Pancreas (tissue), 10 donors: ENCODE results near the gene SCN3A. TPM values are rescaled to one million over a fixed set of nuclear protein-coding genes. Genes with fewer than 3 reads are reported as not detected.

Source experiments
- ATAC-seq, 4 donors: fragments of 200-7000 bp; cut with Tn5 transposase; one replicate each; pipeline versions ENCODE4 v1.8.0 to v1.9.1; 2020; ENCODE audit warnings: mild to moderate bottlenecking in 4 of 4, moderate library complexity in 4 of 4
- DNase-seq, 6 donors: peaks; one replicate each; pipeline ENCODE4 v3.0.0-alpha.2; 2020
- FAIRE-seq: peaks from 2 replicates; lab custom pipeline; 2012; peaks lifted over from hg19 to GRCh38; lab: Jason Lieb, UNC
- H3K27ac ChIP-seq, 4 donors: fragments of 200-600 bp; sonication (generic); 1 replicate in 3 of 4; 2 replicates in 1 of 4; pipeline versions ENCODE4 v1.5.0 to v1.8.0; 2020
- H3K27me3 ChIP-seq, 4 donors: fragments of 200-600 bp; one replicate each; pipeline ENCODE4 v1.8.0; 2021
- H3K36me3 ChIP-seq, 3 donors: fragments of 200-600 bp; sonication (generic) in 1 of 3; one replicate each; pipeline versions ENCODE4 v1.5.0 to v1.8.0; 2020 to 2021
- H3K4me1 ChIP-seq, 3 donors: fragments of 200-600 bp; one replicate each; pipeline ENCODE4 v1.8.0; 2021
- H3K4me3 ChIP-seq, 4 donors: fragments of 200-600 bp; sonication (generic) in 2 of 4; one replicate each; pipeline versions ENCODE4 v1.5.0 to v1.8.0; 2020 to 2021
- H3K9me3 ChIP-seq, 4 donors: fragments of 200-600 bp; one replicate each; pipeline ENCODE4 v1.8.0; 2021
- WGBS, 2 donors: extraction: QIAGEN DNeasy Blood & Tissue Kit; methylation state at CpG; one replicate each; pipeline ENCODE4 v1.1.7; 2013; 5-methylcytosine and 5-hydroxymethylcytosine counted together
- intact Hi-C, 3 donors: fragments of 100-400 bp; cut with DNase I; formaldehyde crosslinking; loops; one replicate each; pipeline versions ENCODE4 v1.11.1 to v1.14.2; 2022
- polyA plus RNA-seq, 2 donors: library from polyadenylated mRNA; stranded (reverse); fragments of 200-250 nt; gene quantifications; one replicate each; pipeline ENCODE4 v1.2.3, GENCODE V29; 2013
- total RNA-seq, 6 donors: library from RNA; stranded (reverse); fragmentation: NEBNext Ultra II Directional in 4 of 6; extraction: Animal tissue kit (Norgen Biotek cat#: 25700) in 4 of 6; gene quantifications; one replicate each; pipeline versions ENCODE4 v1.2.1 to v1.2.4, GENCODE V29; 2021 to 2023
- TF ChIP-seq, protein P1 (sequence below), 4 donors: fragments of 200-600 bp; sonication (generic) in 3 of 4; IDR thresholded peaks; one replicate each; pipeline versions ENCODE4 v1.5.0 to v1.8.0; 2021; ENCODE audit warnings: antibody characterized with exemption in 4 of 4
- donor health status: healthy with polysubstance abuse.
- donor health status: DM: no; HTN: no; CAD: no; lungs with moderate emphysema.
- donor health status: DM: no; HTN: no; CAD: no.
- donor health status: control.
- donor health status: control.
- donor health status: Bipolar disorder and iron deficiency.
- donor health status: DM: yes; HTN: yes; CAD: no.
- donor health status: DM: no; HTN: no; CAD: no.
- donor health status: DM: no; HTN: no; CAD: no.
- donor health status: DM: yes; HTN: yes; CAD: no.

SCN3A gene
- total and polyA plus RNA-seq, 8 donors = 0.08 to 1.2 (median 0.38) TPM

DNA sequence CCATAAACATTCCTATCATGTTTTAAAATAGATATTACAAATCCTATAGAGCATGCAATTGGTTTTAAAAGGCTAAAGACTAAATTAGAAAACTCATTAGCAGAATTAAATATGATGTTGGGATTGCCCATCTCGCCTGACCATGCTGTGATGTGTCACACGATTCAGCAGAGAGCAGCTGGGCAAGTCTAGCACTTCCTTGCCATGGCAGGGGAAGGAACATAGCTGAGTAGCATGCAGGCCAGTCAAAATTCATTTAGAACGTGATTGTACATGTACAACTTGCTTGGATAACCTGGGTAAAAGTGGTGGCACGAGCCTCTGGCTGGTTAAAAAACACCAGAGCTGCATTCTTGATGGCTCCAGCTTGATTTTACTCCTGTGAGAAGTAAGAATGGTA is 81.3 kb downstream of the SCN3A start:
- Histone ChIP-seq H3K9me3 (no peaks in the 10 kb centered on the region), H3K27me3 (no peaks in the 10 kb centered on the region), H3K4me1 (no peaks in the 10 kb centered on the region), H3K27ac (no peak overlapping the region), H3K36me3 (no peaks in the 10 kb centered on the region), H3K4me3 (no peak overlapping the region)
- DNase-seq (no peak), FAIRE-seq (no peak), ATAC-seq (no peak)
- TF ChIP-seq, protein P1, sequence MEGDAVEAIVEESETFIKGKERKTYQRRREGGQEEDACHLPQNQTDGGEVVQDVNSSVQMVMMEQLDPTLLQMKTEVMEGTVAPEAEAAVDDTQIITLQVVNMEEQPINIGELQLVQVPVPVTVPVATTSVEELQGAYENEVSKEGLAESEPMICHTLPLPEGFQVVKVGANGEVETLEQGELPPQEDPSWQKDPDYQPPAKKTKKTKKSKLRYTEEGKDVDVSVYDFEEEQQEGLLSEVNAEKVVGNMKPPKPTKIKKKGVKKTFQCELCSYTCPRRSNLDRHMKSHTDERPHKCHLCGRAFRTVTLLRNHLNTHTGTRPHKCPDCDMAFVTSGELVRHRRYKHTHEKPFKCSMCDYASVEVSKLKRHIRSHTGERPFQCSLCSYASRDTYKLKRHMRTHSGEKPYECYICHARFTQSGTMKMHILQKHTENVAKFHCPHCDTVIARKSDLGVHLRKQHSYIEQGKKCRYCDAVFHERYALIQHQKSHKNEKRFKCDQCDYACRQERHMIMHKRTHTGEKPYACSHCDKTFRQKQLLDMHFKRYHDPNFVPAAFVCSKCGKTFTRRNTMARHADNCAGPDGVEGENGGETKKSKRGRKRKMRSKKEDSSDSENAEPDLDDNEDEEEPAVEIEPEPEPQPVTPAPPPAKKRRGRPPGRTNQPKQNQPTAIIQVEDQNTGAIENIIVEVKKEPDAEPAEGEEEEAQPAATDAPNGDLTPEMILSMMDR (IDR thresholded peaks at IDR 0.05) = no peak
- 50 to 51% methylated on average over 4 of the region's 4 CpGs for WGBS, 2 donors
- intact Hi-C loops = no loop called here

- Histone ChIP-seq H3K4me1 (no peaks in the 10 kb centered on the region), H3K27me3 (no peaks in the 10 kb centered on the region), H3K36me3 (no peaks in the 10 kb centered on the region), H3K9me3 (no peaks in the 10 kb centered on the region), H3K4me3 (no peak overlapping the region), H3K27ac (no peak overlapping the region)
- DNase-seq (no peak), ATAC-seq (no peak), FAIRE-seq (no peak)
- TF ChIP-seq, protein P1 (IDR thresholded peaks at IDR 0.05) = no peak
- intact Hi-C loops = no loop called here
- 73 to 78% methylated on average over 7 of the region's 7 CpGs for WGBS, 2 donors
Measured at GRCh38 chr2:165120740-165121467, 82.9 kb downstream of the SCN3A start.

DNA sequence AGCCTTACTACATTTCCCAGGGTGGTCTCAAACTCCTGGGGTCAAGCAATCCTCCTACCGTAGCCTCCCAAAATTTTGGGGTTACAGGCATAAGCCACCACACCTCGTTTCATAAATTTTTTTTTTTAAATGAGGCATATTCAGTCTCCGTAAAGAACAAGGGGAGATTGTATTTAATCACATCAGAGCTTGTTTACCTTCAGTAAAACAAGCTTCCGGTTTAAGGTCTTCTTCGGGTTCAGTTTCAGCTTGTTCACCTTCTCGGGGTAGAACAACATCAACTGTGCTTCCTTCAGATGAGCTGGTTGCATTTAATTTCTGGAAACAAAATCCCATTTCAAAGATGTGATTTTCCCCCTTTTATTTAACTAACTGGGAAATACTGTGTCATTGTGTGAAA is 88.6 kb downstream of the SCN3A start:
- FAIRE-seq = no peak
- Histone ChIP-seq H3K36me3 (no peaks in the 10 kb centered on the region), H3K27ac (no peak overlapping the region), H3K4me1 (no peaks in the 10 kb centered on the region), H3K9me3 (no peaks in the 10 kb centered on the region), H3K4me3 (no peak overlapping the region), H3K27me3 (no peaks in the 10 kb centered on the region)
- no peak for ATAC-seq
- TF ChIP-seq, protein P1 (IDR thresholded peaks at IDR 0.05) = no peak
- WGBS, 2 donors = 44 to 51% methylated on average over 6 of the region's 6 CpGs
- no peak for DNase-seq
- intact Hi-C loops = no loop called here

GRCh38 chr2:165114346-165114939 is 89.4 kb downstream of the SCN3A start:
- H3K4me1 ChIP-seq = no peaks in the 10 kb centered on the region
- no peaks in the 10 kb centered on the region for H3K27me3 ChIP-seq
- no peak overlapping the region for H3K4me3 ChIP-seq
- no peaks in the 10 kb centered on the region for H3K36me3 ChIP-seq
- 64 to 70% methylated on average over 4 of the region's 4 CpGs for WGBS, 2 donors
- TF ChIP-seq, protein P1 (IDR thresholded peaks at IDR 0.05) = no peak
- FAIRE-seq = no peak
- H3K27ac ChIP-seq = no peak overlapping the region
- intact Hi-C loops = no loop called here
- no peak for DNase-seq
- no peaks in the 10 kb centered on the region for H3K9me3 ChIP-seq
- peak in 2 of 4 donors; percentile 37 to 75 for ATAC-seq

DNA sequence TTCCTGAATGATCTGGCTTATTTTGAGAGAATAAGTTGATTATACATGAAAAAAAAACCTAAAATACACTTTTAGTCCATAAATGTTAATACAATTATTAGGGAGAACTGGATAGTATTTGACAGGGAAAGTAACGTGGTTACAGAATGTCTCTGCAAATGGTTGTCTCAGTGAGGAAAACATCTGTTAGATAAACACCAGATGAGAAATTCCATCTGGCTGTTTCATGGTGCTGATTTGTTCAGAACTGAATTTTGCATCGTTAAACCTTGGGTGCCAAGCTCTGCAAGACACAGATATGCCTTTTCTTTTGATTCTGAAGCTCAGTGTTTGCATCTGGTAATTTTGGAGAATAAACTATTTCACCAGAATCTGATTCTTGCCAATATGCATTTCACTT is 90.4 kb downstream of the SCN3A start:
- peak in 1 of 4 donors; percentile 32 for ATAC-seq
- FAIRE-seq = no peak
- H3K27me3 ChIP-seq = no peaks in the 10 kb centered on the region
- DNase-seq = no peak
- no peaks in the 10 kb centered on the region for H3K9me3 ChIP-seq
- WGBS, 2 donors = 41 to 49% methylated on average over 2 of the region's 2 CpGs
- TF ChIP-seq, protein P1 (IDR thresholded peaks at IDR 0.05) = no peak
- no peak overlapping the region for H3K4me3 ChIP-seq
- no peaks in the 10 kb centered on the region for H3K4me1 ChIP-seq
- no peak overlapping the region for H3K27ac ChIP-seq
- H3K36me3 ChIP-seq = no peaks in the 10 kb centered on the region
- intact Hi-C loops = no loop called here
